B cell (primary cell): Measurements from ENCODE around the gene WWC1. TPM values are rescaled to one million over a fixed set of nuclear protein-coding genes. Genes with fewer than 3 reads are reported as not detected.

Experiments used
- ATAC-seq: fragments of 200-7000 bp; cut with Tn5 transposase; one replicate; pipeline ENCODE4 v1.10.0; 2021; ENCODE audit warnings: low read depth, mild to moderate bottlenecking, moderate number of reproducible peaks, moderate library complexity
- CTCF ChIA-PET: fragments of 350-600 bp; sonication (Branson Sonifier 250); formaldehyde crosslinking; loops from one replicate; lab custom pipeline; 2021; ENCODE audit warnings: antibody characterized with exemption, inconsistent platforms; lab: Charles Lee
- POLR2A ChIA-PET: fragments of 350-600 bp; sonication (Branson Sonifier 250); formaldehyde crosslinking; loops from one replicate; lab custom pipeline; 2021; ENCODE audit warnings: antibody characterized with exemption; lab: Charles Lee
- DNase-seq: peaks from one replicate; pipeline ENCODE4 v3.0.0; 2013
- H2AFZ ChIP-seq: 2 replicates; pipeline ENCODE4 v1.6.1; 2012; ENCODE audit warnings: mild to moderate bottlenecking, low read depth, low read length; ENCODE audit not compliant: insufficient read depth, poor library complexity, severe bottlenecking
- H3K27ac ChIP-seq, 2 donors: 1 replicate in 1 of 2; 2 replicates in 1 of 2; pipeline ENCODE4 v1.5.1; 2012 to 2013; ENCODE audit warnings: low read length in 2 of 2, mild to moderate bottlenecking in 2 of 2, moderate library complexity in 1 of 2
- H3K27me3 ChIP-seq, 4 experiments: fragments of 200-600 bp in 1 of 4; sonication (generic) in 1 of 4; replicated peaks in 1 of 4; 1 replicate in 2 of 4; 2 replicates in 2 of 4; pipeline versions ENCODE4 v1.6.1 to v1.7.0; 2013 to 2016; ENCODE audit warnings: low read length in 3 of 4, mild to moderate bottlenecking in 2 of 4, mixed read lengths in 1 of 4, moderate library complexity in 1 of 4; ENCODE audit not compliant: insufficient read depth in 4 of 4, control insufficient read depth in 3 of 4; ENCODE audit errors: control extremely low read depth in 1 of 4
- H3K36me3 ChIP-seq, 2 experiments: replicated peaks in 1 of 2; 1 replicate in 1 of 2; 2 replicates in 1 of 2; pipeline versions ENCODE4 v1.6.1 to v1.7.1; 2013; ENCODE audit warnings: low read length in 1 of 2; ENCODE audit not compliant: insufficient read depth in 2 of 2, control insufficient read depth in 1 of 2; ENCODE audit errors: control extremely low read depth in 1 of 2, extremely low read depth in 1 of 2
- H3K4me1 ChIP-seq, 2 donors: fragments of 200-600 bp in 1 of 2; sonication (generic) in 1 of 2; 1 replicate in 1 of 2; 2 replicates in 1 of 2; pipeline versions ENCODE4 v1.5.1 to v1.6.1; 2013 to 2017; ENCODE audit warnings: low read length in 2 of 2; ENCODE audit not compliant: control insufficient read depth in 2 of 2, insufficient read depth in 2 of 2
- H3K4me2 ChIP-seq: replicated peaks from 2 replicates; pipeline ENCODE3; 2012; ENCODE audit warnings: mild to moderate bottlenecking, low read depth, low read length; ENCODE audit not compliant: poor library complexity, severe bottlenecking
- H3K4me3 ChIP-seq, 5 experiments: fragments of 200-600 bp in 1 of 5; sonication (generic) in 1 of 5; 1 replicate in 3 of 5; 2 replicates in 2 of 5; pipeline versions ENCODE4 v1.5.1 to v1.7.0; 2011 to 2016; ENCODE audit warnings: low read length in 4 of 5, mild to moderate bottlenecking in 4 of 5, low read depth in 2 of 5, control low read depth in 1 of 5, moderate library complexity in 1 of 5; ENCODE audit not compliant: insufficient read depth in 1 of 5; ENCODE audit errors: control extremely low read depth in 1 of 5, extremely low read depth in 1 of 5
- H3K79me2 ChIP-seq: fragments of 200-600 bp; sonication (generic); one replicate; pipeline ENCODE4 v1.6.0; 2016; ENCODE audit warnings: low read length; ENCODE audit not compliant: control insufficient read depth, insufficient read depth
- H3K9ac ChIP-seq: fragments of 200-600 bp; sonication (generic); 2 replicates; pipeline ENCODE4 v1.6.1; 2017; ENCODE audit warnings: mild to moderate bottlenecking, low read length, moderate library complexity
- H3K9me3 ChIP-seq, 3 donors: one replicate each; pipeline versions ENCODE4 v1.6.1 to v1.7.1; 2013; ENCODE audit warnings: low read length in 2 of 3; ENCODE audit not compliant: control insufficient read depth in 2 of 3, insufficient read depth in 1 of 3; ENCODE audit errors: control extremely low read depth in 1 of 3
- H4K20me1 ChIP-seq: 2 replicates; pipeline ENCODE4 v1.6.0; 2012; ENCODE audit warnings: mild to moderate bottlenecking, low read length; ENCODE audit not compliant: insufficient read depth, control insufficient read depth, poor library complexity, severe bottlenecking
- H3K27ac Mint-ChIP-seq: one replicate; pipeline ENCODE4 v1.8.0; 2021; ENCODE audit warnings: mixed read lengths
- H3K27me3 Mint-ChIP-seq: one replicate; pipeline ENCODE4 v1.8.0; 2021; ENCODE audit warnings: mixed read lengths
- H3K4me1 Mint-ChIP-seq: one replicate; pipeline ENCODE4 v1.8.0; 2021; ENCODE audit warnings: mixed read lengths
- H3K4me3 Mint-ChIP-seq: one replicate; pipeline ENCODE4 v1.8.0; 2021; ENCODE audit warnings: mixed read lengths
- H3K9me3 Mint-ChIP-seq: one replicate; pipeline ENCODE4 v1.8.0; 2022; ENCODE audit warnings: mixed read lengths; ENCODE audit not compliant: insufficient read depth
- EZH2 ChIP-seq: IDR thresholded peaks from 2 replicates; pipeline ENCODE4 v1.6.1; 2012; ENCODE audit warnings: borderline replicate concordance, low read depth, mild to moderate bottlenecking, moderate library complexity, low read length; ENCODE audit not compliant: insufficient read depth, poor library complexity, severe bottlenecking
- WGBS: methylation state at CpG from one replicate; pipeline ENCODE4 v1.1.5; 2013; ENCODE audit warnings: missing lambda C conversion rate; ENCODE audit not compliant: insufficient coverage; 5-methylcytosine and 5-hydroxymethylcytosine counted together
- intact Hi-C: fragments of 100-400 bp; cut with micrococcal nuclease; formaldehyde crosslinking; loops from one replicate; pipeline ENCODE4 v1.10.0; 2022
- polyA plus RNA-seq: library from polyadenylated mRNA; depleted of rRNA; stranded (reverse); fragments of >200 nt; gene quantifications from 2 replicates; pipeline ENCODE4 v1.2.3, GENCODE V29; 2012
- total RNA-seq, 2 donors: library from RNA; stranded (reverse); fragments of 120-200 nt in 1 of 2; gene quantifications; 1 replicate in 1 of 2; 2 replicates in 1 of 2; pipeline versions ENCODE4 v1.2.3 to v1.2.4, GENCODE V29; 2013 to 2022
- TF ChIP-seq, protein P1 (sequence below): fragments of 200-600 bp; IDR thresholded peaks from one replicate; pipeline ENCODE4 v1.8.0; 2022; ENCODE audit warnings: antibody characterized with exemption, mild to moderate bottlenecking

Gene WWC1
- total and polyA plus RNA-seq, 2 donors (not counting 1 experiment from before 2014, with no cell fraction given) = 1.5 to 2.0 TPM

DNA sequence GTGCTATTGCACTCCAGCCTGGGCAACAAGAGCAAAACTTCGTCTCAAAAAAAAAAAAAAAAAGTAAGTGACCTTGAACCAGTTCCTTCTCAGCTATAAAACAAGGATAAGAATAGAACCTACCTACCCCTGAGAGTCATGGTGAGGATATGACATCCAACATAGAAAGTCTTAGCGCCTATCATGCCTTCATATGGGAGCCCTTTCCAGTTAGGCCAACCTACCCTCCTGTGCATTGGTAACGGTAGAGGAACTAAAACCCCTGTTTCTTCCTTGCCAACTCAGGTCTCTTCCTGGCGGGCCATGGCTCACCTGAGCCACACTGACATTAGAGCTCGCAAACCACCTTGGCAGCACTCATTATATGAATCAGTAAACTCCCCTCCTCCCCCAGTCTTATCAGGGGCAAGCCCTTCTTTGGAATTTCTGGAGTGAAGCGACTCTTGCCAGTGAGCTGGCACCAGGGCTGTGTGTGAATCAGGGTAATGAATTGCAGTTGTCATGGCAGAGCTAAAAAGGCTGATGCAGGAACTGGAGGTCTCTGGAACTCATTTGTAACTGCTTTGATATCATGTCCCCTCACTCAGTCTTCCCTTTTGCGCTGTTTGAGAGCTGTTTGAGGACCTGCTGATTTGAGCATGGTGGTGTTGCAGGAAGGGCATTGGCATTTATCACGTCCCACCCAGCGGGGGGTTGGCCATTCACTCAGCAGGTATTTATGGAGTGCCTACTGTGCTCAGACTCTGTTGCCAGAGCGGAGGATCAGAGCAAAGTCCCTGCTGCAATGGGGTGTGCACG lies 10.3 kb downstream of the WWC1 start:
- no peak overlapping the region for H3K4me3 Mint-ChIP-seq
- Histone ChIP-seq H3K36me3 (no peaks in the 10 kb centered on the region), H3K4me1 (no peaks in the 10 kb centered on the region), H2AFZ (no peak overlapping the region), H3K27me3 (no peaks in the 10 kb centered on the region), H4K20me1 (no peaks in the 10 kb centered on the region), H3K9ac (no peak overlapping the region), H3K27ac (no peak overlapping the region), H3K4me2 (no peak overlapping the region), H3K4me3 (no peak overlapping the region), H3K9me3 (peaks cover 0 to 4% (median 0%) of the 10 kb centered on the region in 3 donors), H3K79me2 (no peaks in the 10 kb centered on the region)
- intact Hi-C loops = no loop called here
- ATAC-seq (no peak), DNase-seq (no peak)
- no peaks in the 10 kb centered on the region for H3K27me3 Mint-ChIP-seq
- H3K27ac Mint-ChIP-seq = no peak overlapping the region
- 80% methylated on average over 7 of the region's 11 CpGs for WGBS
- ChIA-PET CTCF (interaction anchor here (0.6 kb wide), 1 partner anchor 36 kb away, joined by 3 read pairs; no protein-coding TSS in a partner anchor), POLR2A (no interaction called here)
- H3K9me3 Mint-ChIP-seq = peaks cover 4% of the 10 kb centered on the region
- H3K4me1 Mint-ChIP-seq = no peaks in the 10 kb centered on the region
- TF ChIP-seq, protein P1, sequence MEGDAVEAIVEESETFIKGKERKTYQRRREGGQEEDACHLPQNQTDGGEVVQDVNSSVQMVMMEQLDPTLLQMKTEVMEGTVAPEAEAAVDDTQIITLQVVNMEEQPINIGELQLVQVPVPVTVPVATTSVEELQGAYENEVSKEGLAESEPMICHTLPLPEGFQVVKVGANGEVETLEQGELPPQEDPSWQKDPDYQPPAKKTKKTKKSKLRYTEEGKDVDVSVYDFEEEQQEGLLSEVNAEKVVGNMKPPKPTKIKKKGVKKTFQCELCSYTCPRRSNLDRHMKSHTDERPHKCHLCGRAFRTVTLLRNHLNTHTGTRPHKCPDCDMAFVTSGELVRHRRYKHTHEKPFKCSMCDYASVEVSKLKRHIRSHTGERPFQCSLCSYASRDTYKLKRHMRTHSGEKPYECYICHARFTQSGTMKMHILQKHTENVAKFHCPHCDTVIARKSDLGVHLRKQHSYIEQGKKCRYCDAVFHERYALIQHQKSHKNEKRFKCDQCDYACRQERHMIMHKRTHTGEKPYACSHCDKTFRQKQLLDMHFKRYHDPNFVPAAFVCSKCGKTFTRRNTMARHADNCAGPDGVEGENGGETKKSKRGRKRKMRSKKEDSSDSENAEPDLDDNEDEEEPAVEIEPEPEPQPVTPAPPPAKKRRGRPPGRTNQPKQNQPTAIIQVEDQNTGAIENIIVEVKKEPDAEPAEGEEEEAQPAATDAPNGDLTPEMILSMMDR = no peak
- TF ChIP-seq EZH2 = no peak

DNA sequence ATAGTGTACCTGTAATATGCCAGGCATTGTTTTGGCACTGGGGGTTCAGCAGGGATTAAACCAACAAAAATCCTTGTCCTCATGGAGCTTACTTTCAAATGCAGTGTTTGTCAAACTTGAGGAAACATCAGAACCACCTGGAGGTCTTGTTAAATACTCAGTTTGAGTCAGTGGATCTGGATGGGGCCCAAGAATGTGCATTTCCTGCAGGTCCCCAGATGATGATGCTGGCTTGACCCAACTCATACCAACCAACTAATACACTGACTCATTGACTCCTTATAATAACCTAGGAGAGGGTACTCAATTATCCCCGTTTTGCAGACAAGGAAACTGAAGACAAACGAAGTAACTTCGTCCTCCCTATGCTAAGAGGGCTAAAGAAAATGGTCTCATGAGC lies 11.3 kb downstream of the WWC1 start:
- Mint-ChIP-seq H3K4me3 (no peak overlapping the region), H3K27ac (no peak overlapping the region), H3K9me3 (peaks cover 4% of the 10 kb centered on the region), H3K4me1 (no peaks in the 10 kb centered on the region), H3K27me3 (no peaks in the 10 kb centered on the region)
- no peak overlapping the region for H3K4me3 ChIP-seq
- no peaks in the 10 kb centered on the region for H3K27me3 ChIP-seq
- H3K79me2 ChIP-seq = no peaks in the 10 kb centered on the region
- DNase-seq (no peak), ATAC-seq (no peak)
- H3K27ac ChIP-seq = no peak overlapping the region
- H3K36me3 ChIP-seq = no peaks in the 10 kb centered on the region
- ChIA-PET CTCF (no interaction called here), POLR2A (no interaction called here)
- no peak overlapping the region for H3K9ac ChIP-seq
- no peaks in the 10 kb centered on the region for H3K4me1 ChIP-seq
- no peak overlapping the region for H2AFZ ChIP-seq
- no peaks in the 10 kb centered on the region for H4K20me1 ChIP-seq
- H3K4me2 ChIP-seq = no peak overlapping the region
- no peak for TF ChIP-seq EZH2
- TF ChIP-seq, protein P1 = no peak
- intact Hi-C loops = no loop called here
- peaks cover 0 to 4% (median 0%) of the 10 kb centered on the region in 3 donors for H3K9me3 ChIP-seq
- 94% methylated on average over 3 of the region's 3 CpGs for WGBS
